IMR-90 (cell line): ENCODE measurements around the gene UGT8.

Experiments
- BHLHE40 ChIP-seq: fragments of 150-350 bp; IDR thresholded peaks from 2 replicates; pipeline ENCODE4 v1.6.1; 2016; ENCODE audit warnings: mild to moderate bottlenecking, low read depth, low read length
- CEBPB ChIP-seq: IDR thresholded peaks from 2 replicates; pipeline ENCODE4 v1.6.1; 2012; ENCODE audit warnings: low read depth, low read length, improper control_type of control experiment
- MAFK ChIP-seq: IDR thresholded peaks from 2 replicates; pipeline ENCODE4 v1.6.1; 2012; ENCODE audit warnings: low read depth, low read length, improper control_type of control experiment
- MAZ ChIP-seq: IDR thresholded peaks from 2 replicates; pipeline ENCODE4 v1.6.1; 2012; ENCODE audit warnings: low read depth, mild to moderate bottlenecking, low read length, improper control_type of control experiment, moderate library complexity, borderline replicate concordance
- MXI1 ChIP-seq: IDR thresholded peaks from 2 replicates; pipeline ENCODE4 v1.6.1; 2012; ENCODE audit warnings: low read depth, mild to moderate bottlenecking, low read length, moderate library complexity, borderline replicate concordance
- NFE2L2 ChIP-seq: fragments of 150-350 bp; IDR thresholded peaks from 2 replicates; pipeline ENCODE4 v1.6.1; 2016; ENCODE audit warnings: low read depth, mild to moderate bottlenecking, low read length
- POLR2A ChIP-seq: IDR thresholded peaks from 2 replicates; pipeline ENCODE4 v1.6.1; 2012; ENCODE audit warnings: mild to moderate bottlenecking, low read depth, low read length
- RCOR1 ChIP-seq: IDR thresholded peaks from 2 replicates; pipeline ENCODE4 v1.6.1; 2012; ENCODE audit warnings: mild to moderate bottlenecking, low read length, improper control_type of control experiment; ENCODE audit not compliant: insufficient replicate concordance
- RFX5 ChIP-seq: IDR thresholded peaks from 2 replicates; pipeline ENCODE4 v1.8.0; 2012; ENCODE audit warnings: low read depth, mild to moderate bottlenecking, low read length, moderate library complexity
- SMC3 ChIP-seq: fragments of 150-350 bp; IDR thresholded peaks from 2 replicates; pipeline ENCODE4 v1.6.1; 2016; ENCODE audit warnings: low read depth, mild to moderate bottlenecking, antibody characterized with exemption, low read length, moderate library complexity
- TF ChIP-seq, protein P1 (sequence below): conservative IDR thresholded peaks from 2 replicates; pipeline ENCODE4 v1.5.1; 2012; ENCODE audit warnings: mild to moderate bottlenecking, low read depth, low read length, improper control_type of control experiment
- TF ChIP-seq, protein P2 (sequence below): fragments of 150-350 bp; IDR thresholded peaks from 2 replicates; pipeline ENCODE4 v1.6.1; 2017; ENCODE audit warnings: mild to moderate bottlenecking, antibody characterized with exemption, low read length, low read depth
- TF ChIP-seq, protein P3 (sequence below): fragments of 150-350 bp; IDR thresholded peaks from 2 replicates; pipeline ENCODE4 v1.6.1; 2016; ENCODE audit warnings: low read depth, mild to moderate bottlenecking, low read length, moderate library complexity, borderline replicate concordance

GRCh38 chr4:114582621-114583020 is 16.0 kb upstream of the UGT8 start:
- TF ChIP-seq RFX5 (no peak), BHLHE40 (no peak), CEBPB (no peak), MXI1 (no peak), POLR2A (no peak), RCOR1 (no peak), MAZ (no peak), MAFK (no peak), SMC3 (no peak), NFE2L2 (no peak)
- TF ChIP-seq, protein P1, sequence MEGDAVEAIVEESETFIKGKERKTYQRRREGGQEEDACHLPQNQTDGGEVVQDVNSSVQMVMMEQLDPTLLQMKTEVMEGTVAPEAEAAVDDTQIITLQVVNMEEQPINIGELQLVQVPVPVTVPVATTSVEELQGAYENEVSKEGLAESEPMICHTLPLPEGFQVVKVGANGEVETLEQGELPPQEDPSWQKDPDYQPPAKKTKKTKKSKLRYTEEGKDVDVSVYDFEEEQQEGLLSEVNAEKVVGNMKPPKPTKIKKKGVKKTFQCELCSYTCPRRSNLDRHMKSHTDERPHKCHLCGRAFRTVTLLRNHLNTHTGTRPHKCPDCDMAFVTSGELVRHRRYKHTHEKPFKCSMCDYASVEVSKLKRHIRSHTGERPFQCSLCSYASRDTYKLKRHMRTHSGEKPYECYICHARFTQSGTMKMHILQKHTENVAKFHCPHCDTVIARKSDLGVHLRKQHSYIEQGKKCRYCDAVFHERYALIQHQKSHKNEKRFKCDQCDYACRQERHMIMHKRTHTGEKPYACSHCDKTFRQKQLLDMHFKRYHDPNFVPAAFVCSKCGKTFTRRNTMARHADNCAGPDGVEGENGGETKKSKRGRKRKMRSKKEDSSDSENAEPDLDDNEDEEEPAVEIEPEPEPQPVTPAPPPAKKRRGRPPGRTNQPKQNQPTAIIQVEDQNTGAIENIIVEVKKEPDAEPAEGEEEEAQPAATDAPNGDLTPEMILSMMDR: no peak
- TF ChIP-seq, protein P2, sequence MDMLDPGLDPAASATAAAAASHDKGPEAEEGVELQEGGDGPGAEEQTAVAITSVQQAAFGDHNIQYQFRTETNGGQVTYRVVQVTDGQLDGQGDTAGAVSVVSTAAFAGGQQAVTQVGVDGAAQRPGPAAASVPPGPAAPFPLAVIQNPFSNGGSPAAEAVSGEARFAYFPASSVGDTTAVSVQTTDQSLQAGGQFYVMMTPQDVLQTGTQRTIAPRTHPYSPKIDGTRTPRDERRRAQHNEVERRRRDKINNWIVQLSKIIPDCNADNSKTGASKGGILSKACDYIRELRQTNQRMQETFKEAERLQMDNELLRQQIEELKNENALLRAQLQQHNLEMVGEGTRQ: no peak
- TF ChIP-seq, protein P3, sequence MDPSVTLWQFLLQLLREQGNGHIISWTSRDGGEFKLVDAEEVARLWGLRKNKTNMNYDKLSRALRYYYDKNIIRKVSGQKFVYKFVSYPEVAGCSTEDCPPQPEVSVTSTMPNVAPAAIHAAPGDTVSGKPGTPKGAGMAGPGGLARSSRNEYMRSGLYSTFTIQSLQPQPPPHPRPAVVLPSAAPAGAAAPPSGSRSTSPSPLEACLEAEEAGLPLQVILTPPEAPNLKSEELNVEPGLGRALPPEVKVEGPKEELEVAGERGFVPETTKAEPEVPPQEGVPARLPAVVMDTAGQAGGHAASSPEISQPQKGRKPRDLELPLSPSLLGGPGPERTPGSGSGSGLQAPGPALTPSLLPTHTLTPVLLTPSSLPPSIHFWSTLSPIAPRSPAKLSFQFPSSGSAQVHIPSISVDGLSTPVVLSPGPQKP: no peak
